ENCODE data around the gene CMIP. TPM values are rescaled to one million over a fixed set of nuclear protein-coding genes. Genes with fewer than 3 reads are reported as not detected.

The CMIP gene
- total RNA-seq, 1 donor from 2014 or later = 6.6 TPM

DNA sequence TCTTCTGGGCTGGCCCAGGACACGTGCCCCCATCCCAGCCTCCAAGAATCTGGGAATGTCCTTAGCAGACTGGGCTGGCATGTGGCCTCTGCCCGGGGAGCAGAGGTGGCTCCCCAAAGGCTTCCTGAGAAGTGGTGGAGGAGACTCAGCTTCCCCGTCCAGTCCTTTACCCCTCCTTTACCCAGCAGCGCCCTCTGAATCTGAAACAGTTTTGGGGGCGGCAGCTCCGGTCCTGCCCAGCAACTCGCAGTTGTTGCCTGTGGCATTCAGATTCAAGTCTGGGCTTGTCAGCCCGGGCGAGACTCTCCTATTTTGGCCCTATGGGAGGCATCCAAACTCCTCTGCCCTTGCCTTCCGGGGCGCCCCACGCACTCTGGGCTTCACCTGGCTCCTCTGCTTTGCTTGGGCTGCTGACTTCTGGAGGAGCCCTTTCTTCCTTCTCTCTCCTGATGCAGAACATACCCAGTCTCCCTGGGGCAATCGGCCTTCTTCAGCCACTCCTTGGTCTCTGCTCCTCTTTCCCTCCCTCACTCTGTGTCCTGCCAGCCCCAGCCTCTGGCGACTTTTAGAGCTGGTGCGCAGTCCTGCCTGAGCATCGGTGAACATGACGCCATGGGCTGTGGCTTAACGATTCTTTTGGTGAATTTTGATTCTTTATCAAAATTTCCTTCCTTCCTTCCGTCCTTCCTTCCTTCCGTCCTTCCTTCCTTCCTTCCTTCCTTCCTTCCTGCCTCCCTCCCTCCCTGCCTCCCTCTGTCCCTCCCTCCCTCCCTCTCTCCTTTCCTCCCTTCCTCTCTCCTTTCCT, 55.2 kb downstream of the CMIP start:
- no peak overlapping the region for H3K27ac ChIP-seq

DNA sequence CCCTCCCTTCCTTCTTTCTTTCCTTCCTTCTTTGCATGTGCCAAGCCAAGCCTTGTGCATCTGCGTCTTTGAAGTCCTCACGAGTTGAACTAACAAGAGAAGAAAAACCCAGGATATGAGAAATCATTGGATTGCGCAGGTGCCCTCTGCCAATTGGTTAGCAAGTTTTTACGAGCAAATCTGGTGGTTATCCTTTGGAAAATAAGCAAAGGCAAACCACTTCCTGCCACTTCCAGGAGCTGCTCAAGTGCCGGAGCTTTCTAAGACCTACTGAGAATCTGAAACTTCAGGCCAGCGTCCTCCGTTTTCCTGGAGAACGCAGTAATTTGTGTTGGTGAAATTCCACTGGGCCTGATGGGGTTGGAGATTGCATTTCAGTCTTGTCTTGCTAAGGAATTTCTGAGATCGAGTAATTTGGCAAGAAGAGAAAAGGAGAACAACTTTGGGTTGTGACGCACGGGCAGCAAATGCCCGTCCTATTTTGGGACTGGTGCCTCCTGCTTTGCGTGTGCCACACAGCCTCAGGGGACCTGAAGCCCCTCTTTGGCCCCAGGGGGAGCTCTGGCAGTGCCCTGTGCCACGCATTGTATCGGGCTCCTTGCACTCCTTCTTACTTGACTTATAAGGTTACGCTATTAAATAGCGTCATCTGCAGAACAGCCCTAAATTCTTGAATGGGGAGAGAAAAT, 56.4 kb downstream of the CMIP start:
- H3K4me3 ChIP-seq = no peak overlapping the region
- Mint-ChIP-seq H3K4me3 (no peak overlapping the region), H3K9me3 (no peaks in the 10 kb centered on the region), H3K27ac (no peak overlapping the region), H3K27me3 (ENCODE audit: insufficient read depth, low read depth) (peaks cover 4% of the 10 kb centered on the region), H3K4me1 (peaks cover 47% of the 10 kb centered on the region), H3K36me3 (no peaks in the 10 kb centered on the region)
- H3K27ac ChIP-seq = no peak overlapping the region
- H3K27me3 ChIP-seq = no peaks in the 10 kb centered on the region
- H3K36me3 ChIP-seq = no peaks in the 10 kb centered on the region
- H3K4me1 ChIP-seq = no peaks in the 10 kb centered on the region
- no peak overlapping the region for H2AFZ ChIP-seq (replicated peaks)
- DNase-seq (ENCODE audit: low spot score) = no peak
- no peaks in the 10 kb centered on the region for H3K9me3 ChIP-seq (ENCODE audit: low read depth)
- TF ChIP-seq EZH2phosphoT487 (IDR thresholded peaks at IDR 0.05) (no peak), EZH2 (IDR thresholded peaks at IDR 0.05) (no peak)
- TF ChIP-seq, protein P1, sequence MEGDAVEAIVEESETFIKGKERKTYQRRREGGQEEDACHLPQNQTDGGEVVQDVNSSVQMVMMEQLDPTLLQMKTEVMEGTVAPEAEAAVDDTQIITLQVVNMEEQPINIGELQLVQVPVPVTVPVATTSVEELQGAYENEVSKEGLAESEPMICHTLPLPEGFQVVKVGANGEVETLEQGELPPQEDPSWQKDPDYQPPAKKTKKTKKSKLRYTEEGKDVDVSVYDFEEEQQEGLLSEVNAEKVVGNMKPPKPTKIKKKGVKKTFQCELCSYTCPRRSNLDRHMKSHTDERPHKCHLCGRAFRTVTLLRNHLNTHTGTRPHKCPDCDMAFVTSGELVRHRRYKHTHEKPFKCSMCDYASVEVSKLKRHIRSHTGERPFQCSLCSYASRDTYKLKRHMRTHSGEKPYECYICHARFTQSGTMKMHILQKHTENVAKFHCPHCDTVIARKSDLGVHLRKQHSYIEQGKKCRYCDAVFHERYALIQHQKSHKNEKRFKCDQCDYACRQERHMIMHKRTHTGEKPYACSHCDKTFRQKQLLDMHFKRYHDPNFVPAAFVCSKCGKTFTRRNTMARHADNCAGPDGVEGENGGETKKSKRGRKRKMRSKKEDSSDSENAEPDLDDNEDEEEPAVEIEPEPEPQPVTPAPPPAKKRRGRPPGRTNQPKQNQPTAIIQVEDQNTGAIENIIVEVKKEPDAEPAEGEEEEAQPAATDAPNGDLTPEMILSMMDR (IDR thresholded peaks at IDR 0.05) = no peak
- no peak overlapping the region for H3K9ac ChIP-seq
- peaks cover 65% of the 10 kb centered on the region for H4K20me1 ChIP-seq (ENCODE audit: low read depth)
- H3F3A ChIP-seq (ENCODE audit: low read depth) = no peaks in the 10 kb centered on the region
- peaks cover 55% of the 10 kb centered on the region for H3K79me2 ChIP-seq (ENCODE audit: low read depth)
- H3K4me2 ChIP-seq = no peak overlapping the region

More for the DNA sequence above, 55.2 kb downstream of the CMIP start:
- H2AFZ ChIP-seq (replicated peaks) = no peak overlapping the region
- TF ChIP-seq EZH2phosphoT487 (IDR thresholded peaks at IDR 0.05) (no peak), EZH2 (IDR thresholded peaks at IDR 0.05) (no peak)
- TF ChIP-seq, protein P1 (IDR thresholded peaks at IDR 0.05) = no peak
- H3K4me1 Mint-ChIP-seq = peaks cover 41% of the 10 kb centered on the region
- H3K79me2 ChIP-seq (ENCODE audit: low read depth) = peaks cover 55% of the 10 kb centered on the region
- H3K36me3 ChIP-seq = no peaks in the 10 kb centered on the region
- no peak overlapping the region for H3K4me2 ChIP-seq
- no peak overlapping the region for H3K4me3 ChIP-seq
- no peak overlapping the region for H3K4me3 Mint-ChIP-seq
- H3K9me3 Mint-ChIP-seq = no peaks in the 10 kb centered on the region
- DNase-seq (ENCODE audit: low spot score) = no peak
- H3K4me1 ChIP-seq = no peaks in the 10 kb centered on the region
- H4K20me1 ChIP-seq (ENCODE audit: low read depth) = peaks cover 67% of the 10 kb centered on the region
- no peaks in the 10 kb centered on the region for H3F3A ChIP-seq (ENCODE audit: low read depth)
- no peaks in the 10 kb centered on the region for H3K9me3 ChIP-seq (ENCODE audit: low read depth)
- H3K27ac Mint-ChIP-seq = no peak overlapping the region
- H3K36me3 Mint-ChIP-seq = no peaks in the 10 kb centered on the region
- H3K27me3 ChIP-seq = no peaks in the 10 kb centered on the region
- H3K27me3 Mint-ChIP-seq (ENCODE audit: insufficient read depth, low read depth) = peaks cover 5% of the 10 kb centered on the region
- no peak overlapping the region for H3K9ac ChIP-seq

DNA sequence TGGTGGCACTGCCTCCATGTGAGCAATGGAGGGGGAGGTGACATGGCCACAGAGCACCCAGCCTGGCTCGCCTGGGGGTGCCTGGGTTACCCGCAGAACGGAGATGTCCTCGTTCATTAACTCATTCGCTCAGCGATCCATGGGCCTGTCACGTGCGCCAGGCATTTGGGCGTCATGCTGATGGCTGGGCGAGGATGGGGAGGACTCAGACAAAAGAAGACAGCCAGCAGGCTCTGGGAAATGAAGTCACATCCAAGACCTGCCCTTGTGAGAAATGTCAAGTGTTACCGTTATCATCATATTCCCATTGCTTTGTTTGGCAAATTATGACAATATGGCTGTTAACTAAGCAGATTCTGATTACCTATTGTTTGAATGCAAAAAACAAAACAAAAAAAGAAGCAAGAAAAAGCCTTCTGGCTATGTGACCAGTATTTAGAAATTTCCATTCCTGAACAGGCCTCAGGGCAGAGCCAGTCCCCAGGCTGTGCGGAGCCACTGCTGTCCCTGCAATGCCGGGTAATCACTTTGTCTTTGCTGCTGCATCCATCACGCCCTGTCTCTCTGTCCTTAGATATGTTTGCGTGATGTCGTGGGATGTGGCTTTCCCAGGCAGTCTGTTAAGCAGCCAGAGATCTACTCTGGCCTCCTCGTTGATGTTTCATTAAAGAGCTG, 57.9 kb downstream of the CMIP start:
- Histone ChIP-seq H3K9ac (no peak overlapping the region), H2AFZ (replicated peaks) (no peak overlapping the region), H3K36me3 (no peaks in the 10 kb centered on the region), H3K27ac (no peak overlapping the region), H3K4me2 (no peak overlapping the region), H3K79me2 (ENCODE audit: low read depth) (peaks cover 55% of the 10 kb centered on the region), H3K27me3 (no peaks in the 10 kb centered on the region), H4K20me1 (ENCODE audit: low read depth) (peaks cover 63% of the 10 kb centered on the region), H3K9me3 (ENCODE audit: low read depth) (no peaks in the 10 kb centered on the region), H3K4me3 (no peak overlapping the region), H3F3A (ENCODE audit: low read depth) (no peaks in the 10 kb centered on the region), H3K4me1 (no peaks in the 10 kb centered on the region)
- peaks cover 6% of the 10 kb centered on the region for H3K27me3 Mint-ChIP-seq (ENCODE audit: insufficient read depth, low read depth)
- no peak overlapping the region for H3K4me3 Mint-ChIP-seq
- H3K9me3 Mint-ChIP-seq = no peaks in the 10 kb centered on the region
- H3K36me3 Mint-ChIP-seq = peaks cover 3% of the 10 kb centered on the region
- TF ChIP-seq EZH2phosphoT487 (IDR thresholded peaks at IDR 0.05) = no peak
- TF ChIP-seq EZH2 (IDR thresholded peaks at IDR 0.05) = no peak
- TF ChIP-seq, protein P1 (IDR thresholded peaks at IDR 0.05) = no peak
- no peak for DNase-seq (ENCODE audit: low spot score)
- H3K4me1 Mint-ChIP-seq = peaks cover 51% of the 10 kb centered on the region
- H3K27ac Mint-ChIP-seq = peak overlapping the region; percentile 61

Measured in neural progenitor cell (in vitro differentiated cells).